Measurements from ENCODE around the gene DCAF7.

DNA sequence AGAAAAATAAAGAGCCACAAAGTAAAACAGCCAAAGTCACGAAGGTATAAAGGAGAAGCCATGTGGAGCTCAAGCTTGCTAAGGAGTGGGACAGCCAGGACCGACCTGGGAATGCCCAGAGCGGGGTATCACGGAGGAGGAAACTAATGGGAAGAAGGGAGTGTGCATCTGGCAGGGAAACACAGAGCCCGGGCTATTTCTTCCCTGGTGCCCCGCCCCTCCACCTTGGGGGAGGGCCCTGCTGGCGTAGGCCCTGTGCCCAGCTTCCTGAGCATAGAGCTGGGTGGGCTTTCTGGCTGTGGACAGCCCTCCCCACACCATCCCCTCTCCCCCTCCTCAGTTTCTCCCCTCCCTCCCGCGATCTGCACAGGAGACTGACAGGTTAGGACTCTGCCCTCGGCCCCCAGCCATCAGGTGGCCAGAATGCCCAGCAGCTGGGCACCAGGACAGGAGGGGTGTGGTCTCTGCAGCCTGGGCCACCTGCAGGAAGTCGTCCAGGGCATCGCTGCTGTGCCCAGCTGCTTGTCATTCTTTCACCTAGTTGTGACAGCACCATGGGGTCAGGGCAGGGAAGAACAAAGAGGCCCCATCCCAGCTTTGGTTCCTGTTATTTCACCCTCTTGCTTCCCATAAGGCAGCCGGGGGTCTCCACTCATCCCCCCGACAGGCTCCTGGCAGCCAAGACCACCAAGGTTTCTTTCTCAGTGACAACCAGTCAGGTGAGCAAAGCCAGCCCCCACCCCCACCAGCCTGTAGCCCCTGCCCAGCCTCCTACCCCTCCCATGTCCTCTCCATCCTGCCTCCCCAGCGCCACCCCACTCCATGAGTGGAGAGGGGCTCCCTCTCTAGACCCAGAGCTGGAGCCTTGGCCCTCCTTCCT lies 7.1 kb upstream of the DCAF7 start:
- TF ChIP-seq, protein P1, sequence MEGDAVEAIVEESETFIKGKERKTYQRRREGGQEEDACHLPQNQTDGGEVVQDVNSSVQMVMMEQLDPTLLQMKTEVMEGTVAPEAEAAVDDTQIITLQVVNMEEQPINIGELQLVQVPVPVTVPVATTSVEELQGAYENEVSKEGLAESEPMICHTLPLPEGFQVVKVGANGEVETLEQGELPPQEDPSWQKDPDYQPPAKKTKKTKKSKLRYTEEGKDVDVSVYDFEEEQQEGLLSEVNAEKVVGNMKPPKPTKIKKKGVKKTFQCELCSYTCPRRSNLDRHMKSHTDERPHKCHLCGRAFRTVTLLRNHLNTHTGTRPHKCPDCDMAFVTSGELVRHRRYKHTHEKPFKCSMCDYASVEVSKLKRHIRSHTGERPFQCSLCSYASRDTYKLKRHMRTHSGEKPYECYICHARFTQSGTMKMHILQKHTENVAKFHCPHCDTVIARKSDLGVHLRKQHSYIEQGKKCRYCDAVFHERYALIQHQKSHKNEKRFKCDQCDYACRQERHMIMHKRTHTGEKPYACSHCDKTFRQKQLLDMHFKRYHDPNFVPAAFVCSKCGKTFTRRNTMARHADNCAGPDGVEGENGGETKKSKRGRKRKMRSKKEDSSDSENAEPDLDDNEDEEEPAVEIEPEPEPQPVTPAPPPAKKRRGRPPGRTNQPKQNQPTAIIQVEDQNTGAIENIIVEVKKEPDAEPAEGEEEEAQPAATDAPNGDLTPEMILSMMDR (IDR thresholded peaks at IDR 0.05): no peak
- TF ChIP-seq POLR2A (IDR thresholded peaks at IDR 0.05): no peak
